Panc1 (cell line): ENCODE data around the gene CPT1B.

ENCODE experiments used
- CTCF ChIP-seq: fragments of 450-650 bp; IDR thresholded peaks from 2 replicates; pipeline ENCODE4 v1.5.1; 2017; ENCODE audit warnings: mild to moderate bottlenecking
- POLR2AphosphoS5 ChIP-seq: IDR thresholded peaks from 2 replicates; pipeline ENCODE4 v1.6.1; 2012; ENCODE audit warnings: mild to moderate bottlenecking, low read depth, low read length, moderate library complexity
- SIN3A ChIP-seq: IDR thresholded peaks from 2 replicates; pipeline ENCODE4 v1.6.1; 2012; ENCODE audit warnings: low read depth, mild to moderate bottlenecking, low read length, moderate library complexity, borderline replicate concordance; ENCODE audit not compliant: insufficient read depth
- TCF7L2 ChIP-seq: IDR thresholded peaks from 2 replicates; pipeline ENCODE4 v1.6.1; 2011; ENCODE audit warnings: mild to moderate bottlenecking, low read depth, low read length, inconsistent platforms
- TF ChIP-seq, protein P1 (sequence below), 2 experiments: IDR thresholded peaks; 2 replicates each; pipeline ENCODE4 v1.6.1; 2011 to 2012; ENCODE audit warnings: low read depth in 2 of 2, control low read depth in 1 of 2, low read length in 1 of 2, mild to moderate bottlenecking in 1 of 2, moderate library complexity in 1 of 2; ENCODE audit not compliant: insufficient read depth in 1 of 2

- TF ChIP-seq CTCF (no peak), POLR2AphosphoS5 (no peak), SIN3A (no peak), TCF7L2 (no peak)
- TF ChIP-seq, protein P1, sequence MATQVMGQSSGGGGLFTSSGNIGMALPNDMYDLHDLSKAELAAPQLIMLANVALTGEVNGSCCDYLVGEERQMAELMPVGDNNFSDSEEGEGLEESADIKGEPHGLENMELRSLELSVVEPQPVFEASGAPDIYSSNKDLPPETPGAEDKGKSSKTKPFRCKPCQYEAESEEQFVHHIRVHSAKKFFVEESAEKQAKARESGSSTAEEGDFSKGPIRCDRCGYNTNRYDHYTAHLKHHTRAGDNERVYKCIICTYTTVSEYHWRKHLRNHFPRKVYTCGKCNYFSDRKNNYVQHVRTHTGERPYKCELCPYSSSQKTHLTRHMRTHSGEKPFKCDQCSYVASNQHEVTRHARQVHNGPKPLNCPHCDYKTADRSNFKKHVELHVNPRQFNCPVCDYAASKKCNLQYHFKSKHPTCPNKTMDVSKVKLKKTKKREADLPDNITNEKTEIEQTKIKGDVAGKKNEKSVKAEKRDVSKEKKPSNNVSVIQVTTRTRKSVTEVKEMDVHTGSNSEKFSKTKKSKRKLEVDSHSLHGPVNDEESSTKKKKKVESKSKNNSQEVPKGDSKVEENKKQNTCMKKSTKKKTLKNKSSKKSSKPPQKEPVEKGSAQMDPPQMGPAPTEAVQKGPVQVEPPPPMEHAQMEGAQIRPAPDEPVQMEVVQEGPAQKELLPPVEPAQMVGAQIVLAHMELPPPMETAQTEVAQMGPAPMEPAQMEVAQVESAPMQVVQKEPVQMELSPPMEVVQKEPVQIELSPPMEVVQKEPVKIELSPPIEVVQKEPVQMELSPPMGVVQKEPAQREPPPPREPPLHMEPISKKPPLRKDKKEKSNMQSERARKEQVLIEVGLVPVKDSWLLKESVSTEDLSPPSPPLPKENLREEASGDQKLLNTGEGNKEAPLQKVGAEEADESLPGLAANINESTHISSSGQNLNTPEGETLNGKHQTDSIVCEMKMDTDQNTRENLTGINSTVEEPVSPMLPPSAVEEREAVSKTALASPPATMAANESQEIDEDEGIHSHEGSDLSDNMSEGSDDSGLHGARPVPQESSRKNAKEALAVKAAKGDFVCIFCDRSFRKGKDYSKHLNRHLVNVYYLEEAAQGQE (IDR thresholded peaks at IDR 0.05; ENCODE audit: insufficient read depth in 1 of 2, low read depth in 2 of 2, low read length in 1 of 2) = no peak
Measured at GRCh38 chr22:50535113-50535512, 43.1 kb downstream of the CPT1B start.
